GM23248 (cell line): ENCODE data around the gene COA4. TPM values are rescaled to one million over a fixed set of nuclear protein-coding genes. Genes with fewer than 3 reads are reported as not detected.

Experiments
- DNase-seq: peaks from one replicate; pipeline ENCODE4 v3.0.0-alpha.2; 2015
- H2AFZ ChIP-seq: fragments of 200-600 bp; sonication (generic); 2 replicates; pipeline ENCODE4 v1.6.1; 2016; ENCODE audit warnings: antibody characterized with exemption
- H3F3A ChIP-seq: fragments of 200-600 bp; sonication (generic); 2 replicates; pipeline ENCODE4 v1.6.1; 2016; ENCODE audit warnings: mild to moderate bottlenecking, antibody characterized with exemption, mixed run types; ENCODE audit not compliant: insufficient read depth
- H3K27ac ChIP-seq: fragments of 200-600 bp; sonication (generic); 2 replicates; pipeline ENCODE4 v1.5.1; 2016; ENCODE audit warnings: mild to moderate bottlenecking
- H3K27me3 ChIP-seq: fragments of 200-600 bp; sonication (generic); replicated peaks from 2 replicates; pipeline ENCODE4 v1.6.1; 2016; ENCODE audit warnings: mild to moderate bottlenecking; ENCODE audit not compliant: insufficient read depth
- H3K36me3 ChIP-seq: fragments of 200-600 bp; sonication (generic); 2 replicates; pipeline ENCODE4 v1.6.1; 2016; ENCODE audit warnings: low read depth, mild to moderate bottlenecking
- H3K4me1 ChIP-seq: fragments of 200-600 bp; sonication (generic); 2 replicates; pipeline ENCODE4 v1.6.1; 2016; ENCODE audit warnings: mild to moderate bottlenecking; ENCODE audit not compliant: insufficient read depth
- H3K4me2 ChIP-seq: fragments of 200-600 bp; sonication (generic); one replicate; pipeline ENCODE4 v1.6.1; 2016; ENCODE audit warnings: mild to moderate bottlenecking; ENCODE audit not compliant: unreplicated experiment
- H3K4me3 ChIP-seq: fragments of 200-600 bp; sonication (generic); 2 replicates; pipeline ENCODE4 v1.5.1; 2016; ENCODE audit warnings: mild to moderate bottlenecking
- H3K79me2 ChIP-seq: fragments of 200-600 bp; sonication (generic); 2 replicates; pipeline ENCODE4 v1.6.1; 2016; ENCODE audit warnings: mild to moderate bottlenecking; ENCODE audit not compliant: insufficient read depth
- H3K9ac ChIP-seq: fragments of 200-600 bp; sonication (generic); 2 replicates; pipeline ENCODE4 v1.6.1; 2016; ENCODE audit warnings: mild to moderate bottlenecking
- H3K9me2 ChIP-seq: fragments of 200-600 bp; sonication (generic); 2 replicates; pipeline ENCODE4 v1.6.1; 2016; ENCODE audit warnings: mixed run types, mild to moderate bottlenecking, moderate library complexity; ENCODE audit not compliant: insufficient read depth
- H3K9me3 ChIP-seq: fragments of 200-600 bp; sonication (generic); one replicate; pipeline ENCODE4 v1.6.1; 2017; ENCODE audit warnings: low read depth
- H4K20me1 ChIP-seq: fragments of 200-600 bp; sonication (generic); 2 replicates; pipeline ENCODE4 v1.6.0; 2016; ENCODE audit not compliant: insufficient read depth
- EZH2 ChIP-seq: fragments of 200-600 bp; sonication (generic); IDR thresholded peaks from 2 replicates; pipeline ENCODE4 v1.6.1; 2018; ENCODE audit warnings: antibody characterized with exemption, mild to moderate bottlenecking; ENCODE audit not compliant: insufficient read depth, poor library complexity, severe bottlenecking
- EZH2phosphoT487 ChIP-seq: fragments of 200-600 bp; sonication (generic); IDR thresholded peaks from 2 replicates; pipeline ENCODE4 v1.6.1; 2018; ENCODE audit warnings: antibody characterized with exemption, moderate library complexity, mild to moderate bottlenecking, low read depth; ENCODE audit not compliant: insufficient read depth
- WGBS, 2 experiments: methylation state at CpG; one replicate each; pipeline ENCODE4 v1.1.6; 2015 to 2017; ENCODE audit warnings: low lambda C conversion rate in 2 of 2, low coverage in 1 of 2; ENCODE audit errors: missing lambda C conversion rate in 2 of 2; 5-methylcytosine and 5-hydroxymethylcytosine counted together
- in situ Hi-C: fragments of 300-500 bp; cut with MboI; formaldehyde crosslinking; loops from 2 replicates; pipeline ENCODE4 v1.15.0; 2020
- polyA plus RNA-seq: library from polyadenylated mRNA; unstranded; fragments of >200 nt; fragmentation: Nextera tagmentation; extraction: Ambion mirVana; gene quantifications from 2 replicates; pipeline ENCODE4 v1.2.1, GENCODE V29; 2016
- total RNA-seq: library from RNA; depleted of rRNA; stranded (reverse); fragments of >200 nt; shearing (Covaris generic); gene quantifications from 2 replicates; pipeline ENCODE4 v1.2.3, GENCODE V29; 2014

The COA4 gene
- total and polyA plus RNA-seq, 2 experiments from 2014 or later, result 78.5 to 79.0 TPM

- Histone ChIP-seq H4K20me1 (no peaks in the 10 kb centered on the region), H3K9me2 (no peaks in the 10 kb centered on the region), H2AFZ (no peak overlapping the region), H3K36me3 (no peaks in the 10 kb centered on the region), H3F3A (no peaks in the 10 kb centered on the region), H3K4me1 (no peaks in the 10 kb centered on the region; the same call in 1 of the 2 replicates), H3K9ac (no peak overlapping the region), H3K79me2 (no peaks in the 10 kb centered on the region), H3K4me2 (no peak overlapping the region), H3K9me3 (no peaks in the 10 kb centered on the region), H3K4me3 (no peak overlapping the region), H3K27me3 (no peaks in the 10 kb centered on the region), H3K27ac (no peak overlapping the region)
- in situ Hi-C loops, result no loop called here
- TF ChIP-seq EZH2phosphoT487 (no peak), EZH2 (no peak)
- no peak for DNase-seq
- 96% methylated on average over 1 of the region's 1 CpG for whole genome bisulfite sequencing, 2 experiments
Measured at GRCh38 chr11:73856031-73856567, 20.5 kb downstream of the COA4 start.

- no peaks in the 10 kb centered on the region for H3K36me3 ChIP-seq
- DNase-seq, result peak; percentile 73
- no peaks in the 10 kb centered on the region for H3K27me3 ChIP-seq
- H3K79me2 ChIP-seq, result no peaks in the 10 kb centered on the region
- no peaks in the 10 kb centered on the region; the same call in 1 of the 2 replicates for H3K4me1 ChIP-seq
- no peak overlapping the region for H3K4me2 ChIP-seq
- no peaks in the 10 kb centered on the region for H3K9me3 ChIP-seq
- no peaks in the 10 kb centered on the region for H3F3A ChIP-seq
- TF ChIP-seq EZH2, result no peak
- no peak for TF ChIP-seq EZH2phosphoT487
- no peak overlapping the region for H3K4me3 ChIP-seq
- H4K20me1 ChIP-seq, result no peaks in the 10 kb centered on the region
- H3K9ac ChIP-seq, result no peak overlapping the region
- WGBS, 2 experiments, result 21 to 24% methylated on average over 1 of the region's 1 CpG
- in situ Hi-C loops, result no loop called here
- H3K27ac ChIP-seq, result no peak overlapping the region; the same call in 1 of the 2 replicates
- H3K9me2 ChIP-seq, result no peaks in the 10 kb centered on the region
- H2AFZ ChIP-seq, result no peak overlapping the region
Measured at GRCh38 chr11:73854680-73855079, 22.0 kb downstream of the COA4 start.

- Histone ChIP-seq H3K4me1 (no peaks in the 10 kb centered on the region; the same call in 1 of the 2 replicates), H3K36me3 (no peaks in the 10 kb centered on the region), H3K79me2 (no peaks in the 10 kb centered on the region), H3F3A (no peaks in the 10 kb centered on the region), H3K9me2 (no peaks in the 10 kb centered on the region), H3K9ac (no peak overlapping the region), H3K4me2 (no peak overlapping the region), H3K27ac (no peak overlapping the region), H2AFZ (no peak overlapping the region), H3K27me3 (no peaks in the 10 kb centered on the region), H3K4me3 (no peak overlapping the region), H4K20me1 (no peaks in the 10 kb centered on the region), H3K9me3 (no peaks in the 10 kb centered on the region)
- no peak for DNase-seq
- TF ChIP-seq EZH2, result no peak
- no peak for TF ChIP-seq EZH2phosphoT487
- in situ Hi-C loops, result no loop called here
- WGBS, 2 experiments, result 76 to 78% methylated on average over 3 of the region's 3 CpGs
Measured at GRCh38 chr11:73852049-73852448, 24.6 kb downstream of the COA4 start.

DNA sequence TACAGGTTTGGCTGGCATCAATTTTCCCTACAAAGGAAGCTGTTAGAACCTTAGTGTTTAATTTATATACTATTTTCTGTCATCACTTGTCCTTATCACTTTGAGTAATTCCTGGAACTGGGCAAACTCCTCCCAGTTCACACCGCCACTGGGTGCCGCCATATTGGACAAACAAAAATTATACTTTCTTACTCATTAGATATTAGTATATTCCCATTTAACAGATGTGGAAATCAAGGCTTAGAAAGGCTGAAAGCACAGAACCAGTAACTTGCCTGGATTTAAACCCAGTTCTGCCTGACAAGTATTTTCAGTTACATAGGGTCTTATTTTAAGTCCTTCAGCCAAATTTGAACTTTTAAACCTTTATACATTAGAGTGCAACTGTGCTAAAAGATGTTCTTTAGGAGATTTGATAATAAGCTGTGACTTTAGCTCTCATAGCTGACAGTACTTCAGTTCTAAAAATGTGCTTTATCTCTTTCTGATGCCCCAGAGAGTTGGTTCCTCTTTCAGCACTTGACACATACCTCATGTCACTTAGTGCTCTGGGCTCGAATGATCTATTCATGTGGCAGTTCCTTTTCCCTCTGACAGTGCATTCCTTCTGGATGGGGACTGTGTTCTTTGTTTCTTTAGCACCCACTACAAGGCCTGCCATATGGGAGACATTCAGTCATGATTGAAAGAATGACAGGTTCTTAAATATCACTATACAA is 25.4 kb downstream of the COA4 start:
- TF ChIP-seq EZH2phosphoT487, result no peak
- no peak for TF ChIP-seq EZH2
- H4K20me1 ChIP-seq, result no peaks in the 10 kb centered on the region
- in situ Hi-C loops, result no loop called here
- no peaks in the 10 kb centered on the region for H3K36me3 ChIP-seq
- H3F3A ChIP-seq, result no peaks in the 10 kb centered on the region
- H3K9me3 ChIP-seq, result no peaks in the 10 kb centered on the region
- H3K27ac ChIP-seq, result no peak overlapping the region
- H3K79me2 ChIP-seq, result no peaks in the 10 kb centered on the region
- no peaks in the 10 kb centered on the region for H3K9me2 ChIP-seq
- 96 to 97% methylated on average over 3 of the region's 3 CpGs for WGBS, 2 experiments
- no peak for DNase-seq
- no peak overlapping the region for H3K4me2 ChIP-seq
- H3K4me1 ChIP-seq, result no peaks in the 10 kb centered on the region; the same call in 1 of the 2 replicates
- H3K27me3 ChIP-seq, result no peaks in the 10 kb centered on the region
- H2AFZ ChIP-seq, result no peak overlapping the region
- H3K9ac ChIP-seq, result no peak overlapping the region
- no peak overlapping the region for H3K4me3 ChIP-seq
